ENCODE data around the gene PSPC1. TPM values are rescaled to one million over a fixed set of nuclear protein-coding genes. Genes with fewer than 3 reads are reported as not detected.
"Not testable (repeated sequence)": the region's sequence is repeated elsewhere in the genome, so short reads cannot be mapped to it uniquely, and the experiment has no call there.

Gene PSPC1
- polyA plus RNA-seq, 1 experiment = 27.9 TPM

- no peak for DNase-seq (ENCODE audit: low read depth)
- no peaks in the 10 kb centered on the region; the same call in 1 of the 2 replicates for H3K36me3 ChIP-seq (ENCODE audit: control insufficient read depth, insufficient read depth, low read length)
- ChIA-PET CTCF (no interaction called here), POLR2A (no interaction called here)
- H3K27me3 ChIP-seq (ENCODE audit: control insufficient read depth, insufficient read depth, low read length) = no peaks in the 10 kb centered on the region
- H3K4me3 ChIP-seq (ENCODE audit: low read depth, low read length) = no peak overlapping the region
- no peak for TF ChIP-seq CTCF (IDR thresholded peaks at IDR 0.05; ENCODE audit: insufficient read depth, low read depth, low read length)
Observed at GRCh38 chr13:19695428-19695827, 87.3 kb downstream of the PSPC1 start.

GRCh38 chr13:19691447-19691846, 91.3 kb downstream of the PSPC1 start:
- POLR2A ChIA-PET; H3K36me3 ChIP-seq (ENCODE audit: control insufficient read depth, insufficient read depth, low read length); H3K4me3 ChIP-seq (ENCODE audit: low read depth, low read length); CTCF ChIA-PET; DNase-seq (ENCODE audit: low read depth); H3K27me3 ChIP-seq (ENCODE audit: control insufficient read depth, insufficient read depth, low read length): not testable (repeated sequence)

GRCh38 chr13:19685437-19685836, 97.3 kb downstream of the PSPC1 start:
- Histone ChIP-seq H3K4me3 (ENCODE audit: low read depth, low read length) (no peak overlapping the region), H3K36me3 (ENCODE audit: control insufficient read depth, insufficient read depth, low read length) (no peaks in the 10 kb centered on the region), H3K27me3 (ENCODE audit: control insufficient read depth, insufficient read depth, low read length) (no peaks in the 10 kb centered on the region)
- POLR2A ChIA-PET = no interaction called here
- CTCF ChIA-PET = no interaction called here
- no peak for TF ChIP-seq CTCF (IDR thresholded peaks at IDR 0.05; ENCODE audit: insufficient read depth, low read depth, low read length)
- no peak for DNase-seq (ENCODE audit: low read depth)

- Histone ChIP-seq H3K36me3 (ENCODE audit: control insufficient read depth, insufficient read depth, low read length) (no peaks in the 10 kb centered on the region), H3K27me3 (ENCODE audit: control insufficient read depth, insufficient read depth, low read length) (no peaks in the 10 kb centered on the region), H3K4me3 (ENCODE audit: low read depth, low read length) (no peak overlapping the region)
- CTCF ChIA-PET = no interaction called here
- no peak for TF ChIP-seq CTCF (IDR thresholded peaks at IDR 0.05; ENCODE audit: insufficient read depth, low read depth, low read length)
- no peak for DNase-seq (ENCODE audit: low read depth)
- POLR2A ChIA-PET = no interaction called here
Observed at GRCh38 chr13:19685034-19685433, 97.7 kb downstream of the PSPC1 start.

GRCh38 chr13:19681517-19681916, 101.2 kb downstream of the PSPC1 start:
- ChIA-PET POLR2A (no interaction called here), CTCF (no interaction called here)
- no peak for DNase-seq (ENCODE audit: low read depth)

More at GRCh38 chr13:19681517-19681916, 101.2 kb downstream of the PSPC1 start:
- Histone ChIP-seq H3K4me3 (ENCODE audit: low read depth, low read length) (no peak overlapping the region), H3K27me3 (ENCODE audit: control insufficient read depth, insufficient read depth, low read length) (no peaks in the 10 kb centered on the region), H3K36me3 (ENCODE audit: control insufficient read depth, insufficient read depth, low read length) (0 out of 2 replicates have a peak, but pooled peaks cover 2% of the 10 kb centered on the region)
- no peak for TF ChIP-seq CTCF (IDR thresholded peaks at IDR 0.05; ENCODE audit: insufficient read depth, low read depth, low read length)

Measured in BJ (cell line).